ENCODE results near the gene GPC1. TPM values are rescaled to one million over a fixed set of nuclear protein-coding genes. Genes with fewer than 3 reads are reported as not detected.

GPC1 gene
- total and polyA plus RNA-seq, 2 experiments from 2014 or later, result 71.4 to 142 TPM

DNA sequence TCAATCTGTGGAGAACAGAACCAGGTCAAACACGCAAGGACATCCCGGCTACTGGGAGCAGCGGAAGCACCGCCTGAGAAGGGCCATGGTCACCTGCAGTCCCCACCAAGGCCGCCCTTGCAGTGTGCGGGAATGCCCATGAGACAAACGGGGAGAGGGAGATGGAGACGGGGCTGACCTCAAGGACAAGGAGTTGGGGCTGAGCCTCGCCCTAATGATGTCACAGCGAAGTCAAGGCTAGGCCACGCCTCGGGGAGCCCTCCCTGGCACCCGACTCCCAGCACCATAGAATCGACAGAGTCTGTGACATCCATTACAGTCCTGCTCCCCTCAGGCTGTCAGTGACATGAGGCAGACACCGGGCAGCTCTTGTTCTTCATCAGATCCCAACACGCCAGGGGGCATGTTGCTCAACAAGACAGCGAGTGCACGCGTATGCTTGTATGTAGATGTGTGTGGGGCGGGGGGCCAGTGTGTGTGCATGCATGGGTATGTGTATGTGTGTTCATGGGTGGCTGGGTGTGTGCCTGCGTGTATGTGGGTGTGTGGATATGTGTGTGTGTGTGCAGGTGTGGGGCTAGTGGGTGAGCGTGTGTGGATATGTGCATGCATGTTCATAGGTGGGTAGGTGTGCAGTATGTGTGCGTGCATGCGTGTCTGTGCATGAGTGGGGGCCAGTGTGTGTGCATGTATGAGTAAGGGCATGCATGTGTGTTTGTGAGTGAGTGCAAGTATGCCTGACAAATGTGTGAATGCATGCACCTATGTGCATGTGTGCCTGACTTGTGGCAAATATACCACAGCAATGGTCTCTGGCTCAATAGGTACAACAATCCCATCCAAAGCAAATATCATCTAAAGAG, 65.3 kb downstream of the GPC1 start:
- peak; percentile 4 for DNase-seq (ENCODE audit: low spot score)
- H3K36me3 ChIP-seq (replicated peaks; ENCODE audit: insufficient read depth, low read depth), result no peaks in the 10 kb centered on the region

DNA sequence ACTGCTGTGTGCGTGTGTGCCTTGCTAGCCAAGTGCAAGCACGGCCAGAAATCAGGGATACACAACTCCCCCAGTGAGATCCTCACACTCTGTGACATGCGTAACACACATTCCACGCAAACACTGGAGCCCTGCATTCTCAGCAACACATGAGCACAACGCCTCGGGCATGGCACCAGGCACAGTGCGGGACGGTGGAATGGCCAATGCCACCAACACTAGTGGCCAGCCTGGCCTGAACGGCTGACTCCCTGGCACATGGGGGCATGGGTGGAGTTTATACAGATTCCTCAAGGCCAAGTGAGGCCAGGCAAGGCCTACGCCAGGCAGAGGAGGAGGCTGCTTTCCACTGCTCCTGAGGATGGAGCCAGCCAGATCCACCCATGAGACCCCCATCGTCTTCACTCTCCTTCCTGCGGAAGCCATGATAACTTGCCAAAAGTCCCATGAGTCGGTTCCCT, 66.1 kb downstream of the GPC1 start:
- Histone ChIP-seq H3K9me2 (replicated peaks; ENCODE audit: insufficient read depth) (no peaks in the 10 kb centered on the region), H3K4me2 (no peak overlapping the region), H3K27me3 (no peaks in the 10 kb centered on the region), H3K4me3 (no peak overlapping the region), H2AFZ (no peak overlapping the region), H3K79me2 (no peaks in the 10 kb centered on the region), H4K20me1 (ENCODE audit: insufficient read depth, poor library complexity, severe bottlenecking) (no peaks in the 10 kb centered on the region), H3K27ac (no peak overlapping the region), H3K36me3 (replicated peaks; ENCODE audit: insufficient read depth, low read depth) (no peaks in the 10 kb centered on the region), H3K4me1 (ENCODE audit: insufficient read depth) (no peaks in the 10 kb centered on the region), H3K9me3 (ENCODE audit: low read depth) (no peaks in the 10 kb centered on the region)
- DNase-seq (ENCODE audit: low spot score), result no peak
- 93% methylated on average over 13 of the region's 13 CpGs for WGBS (ENCODE audit: low lambda C conversion rate, missing lambda C conversion rate)
- TF ChIP-seq EZH2phosphoT487 (IDR thresholded peaks at IDR 0.05; ENCODE audit: low read depth, severe bottlenecking, unreplicated experiment), result no peak
- TF ChIP-seq EZH2 (IDR thresholded peaks at IDR 0.05; ENCODE audit: borderline replicate concordance), result no peak

More for the DNA sequence above, 65.3 kb downstream of the GPC1 start:
- Histone ChIP-seq H3K4me3 (no peak overlapping the region), H3K79me2 (no peaks in the 10 kb centered on the region), H3K4me2 (no peak overlapping the region), H3K4me1 (ENCODE audit: insufficient read depth) (no peaks in the 10 kb centered on the region), H4K20me1 (ENCODE audit: insufficient read depth, poor library complexity, severe bottlenecking) (no peaks in the 10 kb centered on the region), H3K27ac (no peak overlapping the region), H2AFZ (no peak overlapping the region), H3K9me2 (replicated peaks; ENCODE audit: insufficient read depth) (no peaks in the 10 kb centered on the region), H3K27me3 (no peaks in the 10 kb centered on the region), H3K9me3 (ENCODE audit: low read depth) (no peaks in the 10 kb centered on the region)
- WGBS (ENCODE audit: low lambda C conversion rate, missing lambda C conversion rate), result 91% methylated on average over 24 of the region's 24 CpGs
- no peak for TF ChIP-seq EZH2phosphoT487 (IDR thresholded peaks at IDR 0.05; ENCODE audit: low read depth, severe bottlenecking, unreplicated experiment)
- TF ChIP-seq, protein P1, sequence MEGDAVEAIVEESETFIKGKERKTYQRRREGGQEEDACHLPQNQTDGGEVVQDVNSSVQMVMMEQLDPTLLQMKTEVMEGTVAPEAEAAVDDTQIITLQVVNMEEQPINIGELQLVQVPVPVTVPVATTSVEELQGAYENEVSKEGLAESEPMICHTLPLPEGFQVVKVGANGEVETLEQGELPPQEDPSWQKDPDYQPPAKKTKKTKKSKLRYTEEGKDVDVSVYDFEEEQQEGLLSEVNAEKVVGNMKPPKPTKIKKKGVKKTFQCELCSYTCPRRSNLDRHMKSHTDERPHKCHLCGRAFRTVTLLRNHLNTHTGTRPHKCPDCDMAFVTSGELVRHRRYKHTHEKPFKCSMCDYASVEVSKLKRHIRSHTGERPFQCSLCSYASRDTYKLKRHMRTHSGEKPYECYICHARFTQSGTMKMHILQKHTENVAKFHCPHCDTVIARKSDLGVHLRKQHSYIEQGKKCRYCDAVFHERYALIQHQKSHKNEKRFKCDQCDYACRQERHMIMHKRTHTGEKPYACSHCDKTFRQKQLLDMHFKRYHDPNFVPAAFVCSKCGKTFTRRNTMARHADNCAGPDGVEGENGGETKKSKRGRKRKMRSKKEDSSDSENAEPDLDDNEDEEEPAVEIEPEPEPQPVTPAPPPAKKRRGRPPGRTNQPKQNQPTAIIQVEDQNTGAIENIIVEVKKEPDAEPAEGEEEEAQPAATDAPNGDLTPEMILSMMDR (IDR thresholded peaks at IDR 0.05; ENCODE audit: poor library complexity), result no peak
- no peak for TF ChIP-seq EZH2 (IDR thresholded peaks at IDR 0.05; ENCODE audit: borderline replicate concordance)

DNA sequence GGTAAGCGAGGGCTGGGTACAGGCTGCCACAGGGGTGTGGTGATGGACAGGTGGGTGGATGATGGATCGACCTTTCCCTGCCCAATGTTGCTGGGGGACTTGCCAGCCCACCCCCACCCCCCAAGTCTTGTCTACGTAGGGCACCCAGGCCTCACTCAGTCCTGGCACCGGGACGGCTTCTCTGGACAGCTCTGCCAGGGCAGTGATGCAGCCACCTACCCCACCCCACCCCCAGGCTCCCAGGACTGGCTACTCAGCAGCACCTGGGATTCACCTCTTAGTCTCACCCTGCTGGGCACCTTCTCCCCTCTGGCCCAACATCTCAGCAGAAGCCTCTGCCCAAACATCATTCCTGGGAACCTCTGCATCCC, 66.6 kb downstream of the GPC1 start:
- no peaks in the 10 kb centered on the region for H3K79me2 ChIP-seq
- H3K36me3 ChIP-seq (replicated peaks; ENCODE audit: insufficient read depth, low read depth), result no peaks in the 10 kb centered on the region
- 93% methylated on average over 5 of the region's 5 CpGs for WGBS (ENCODE audit: low lambda C conversion rate, missing lambda C conversion rate)
- peak; percentile 1 for DNase-seq (ENCODE audit: low spot score)
- no peaks in the 10 kb centered on the region for H4K20me1 ChIP-seq (ENCODE audit: insufficient read depth, poor library complexity, severe bottlenecking)
- TF ChIP-seq EZH2 (IDR thresholded peaks at IDR 0.05; ENCODE audit: borderline replicate concordance), result no peak
- TF ChIP-seq EZH2phosphoT487 (IDR thresholded peaks at IDR 0.05; ENCODE audit: low read depth, severe bottlenecking, unreplicated experiment), result no peak
- TF ChIP-seq, protein P1 (IDR thresholded peaks at IDR 0.05; ENCODE audit: poor library complexity), result no peak
- no peaks in the 10 kb centered on the region for H3K4me1 ChIP-seq (ENCODE audit: insufficient read depth)
- no peak overlapping the region for H2AFZ ChIP-seq
- H3K27ac ChIP-seq, result no peak overlapping the region
- H3K9me3 ChIP-seq (ENCODE audit: low read depth), result no peaks in the 10 kb centered on the region
- H3K9me2 ChIP-seq (replicated peaks; ENCODE audit: insufficient read depth), result no peaks in the 10 kb centered on the region
- no peaks in the 10 kb centered on the region for H3K27me3 ChIP-seq
- H3K4me2 ChIP-seq, result no peak overlapping the region
- no peak overlapping the region for H3K4me3 ChIP-seq

DNA sequence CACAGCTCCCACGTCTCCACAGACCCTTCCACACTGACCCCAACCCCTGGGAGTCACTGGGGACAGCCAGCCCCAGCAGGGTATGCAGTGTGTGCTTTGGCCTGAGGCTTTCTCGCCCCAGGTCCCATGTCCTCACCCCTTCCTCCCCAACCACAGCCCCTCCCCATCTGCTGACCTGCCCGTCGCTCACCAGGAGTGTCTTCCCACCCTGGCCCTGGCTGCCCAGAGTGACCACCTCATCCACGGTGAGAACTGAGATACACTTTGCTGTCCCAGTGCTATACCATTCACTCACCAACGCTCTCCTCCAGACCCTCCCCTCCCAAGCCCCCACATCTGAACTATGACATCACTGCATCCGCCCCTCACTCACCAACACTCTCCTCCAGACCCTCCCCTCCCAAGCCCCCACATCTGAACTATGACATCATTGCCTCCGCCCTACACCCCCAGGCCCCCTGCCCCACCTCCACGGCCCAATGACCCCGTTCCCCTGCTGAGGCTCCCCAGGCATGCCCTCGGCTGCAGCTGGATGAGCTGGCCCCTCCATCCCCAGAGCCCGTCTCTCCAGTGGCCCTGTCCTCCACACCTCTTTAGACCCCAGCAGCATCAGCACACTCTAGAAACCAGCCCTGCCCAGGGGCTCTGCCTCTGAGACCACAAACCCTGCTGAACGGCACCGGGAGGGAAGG, 67.1 kb downstream of the GPC1 start:
- H3K27me3 ChIP-seq, result no peaks in the 10 kb centered on the region
- H3K27ac ChIP-seq, result no peak overlapping the region
- H2AFZ ChIP-seq, result no peak overlapping the region
- no peak overlapping the region for H3K4me3 ChIP-seq
- no peaks in the 10 kb centered on the region for H3K9me3 ChIP-seq (ENCODE audit: low read depth)
- H3K4me1 ChIP-seq (ENCODE audit: insufficient read depth), result no peaks in the 10 kb centered on the region
- no peak overlapping the region for H3K4me2 ChIP-seq
- 82% methylated on average over 8 of the region's 14 CpGs for WGBS (ENCODE audit: low lambda C conversion rate, missing lambda C conversion rate)
- H4K20me1 ChIP-seq (ENCODE audit: insufficient read depth, poor library complexity, severe bottlenecking), result no peaks in the 10 kb centered on the region
- H3K9me2 ChIP-seq (replicated peaks; ENCODE audit: insufficient read depth), result no peaks in the 10 kb centered on the region
- DNase-seq (ENCODE audit: low spot score), result no peak
- no peaks in the 10 kb centered on the region for H3K79me2 ChIP-seq
- H3K36me3 ChIP-seq (replicated peaks; ENCODE audit: insufficient read depth, low read depth), result no peaks in the 10 kb centered on the region
- TF ChIP-seq EZH2 (IDR thresholded peaks at IDR 0.05; ENCODE audit: borderline replicate concordance) (no peak), EZH2phosphoT487 (IDR thresholded peaks at IDR 0.05; ENCODE audit: low read depth, severe bottlenecking, unreplicated experiment) (no peak)
- TF ChIP-seq, protein P1 (IDR thresholded peaks at IDR 0.05; ENCODE audit: poor library complexity), result no peak
